GM18868 (cell line): ENCODE measurements around the gene IGSF23.
"Not testable (repeated sequence)": the region's sequence is repeated elsewhere in the genome, so short reads cannot be mapped to it uniquely, and the experiment has no call there.

ENCODE experiments used
- ATAC-seq: cut with Tn5 transposase; IDR thresholded peaks from one replicate; pipeline ENCODE4 v1.9.1; 2021; ENCODE audit warnings: mild to moderate bottlenecking, moderate library complexity; ENCODE audit not compliant: unreplicated experiment

The IGSF23 gene

DNA sequence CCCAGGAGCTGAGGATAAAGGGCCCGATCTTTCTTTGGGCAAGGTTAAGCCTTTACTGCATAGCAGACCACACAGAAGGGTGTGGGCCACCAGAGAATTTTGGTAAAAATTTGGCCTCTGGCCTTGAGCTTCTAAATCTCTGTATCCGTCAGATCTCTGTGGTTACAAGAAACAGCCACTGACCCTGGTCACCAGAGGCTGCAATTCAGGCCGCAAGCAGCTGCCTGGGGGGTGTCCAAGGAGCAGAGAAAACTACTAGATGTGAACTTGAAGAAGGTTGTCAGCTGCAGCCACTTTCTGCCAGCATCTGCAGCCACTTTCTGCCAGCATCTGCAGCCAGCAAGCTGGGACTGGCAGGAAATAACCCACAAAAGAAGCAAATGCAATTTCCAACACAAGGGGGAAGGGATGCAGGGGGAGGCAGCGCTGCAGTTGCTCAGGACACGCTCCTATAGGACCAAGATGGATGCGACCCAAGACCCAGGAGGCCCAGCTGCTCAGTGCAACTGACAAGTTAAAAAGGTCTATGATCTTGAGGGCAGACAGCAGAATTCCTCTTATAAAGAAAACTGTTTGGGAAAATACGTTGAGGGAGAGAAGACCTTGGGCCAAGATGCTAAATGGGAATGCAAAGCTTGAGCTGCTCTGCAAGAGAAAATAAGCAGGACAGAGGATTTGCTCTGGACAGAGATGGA is 49.5 kb downstream of the IGSF23 start:
- no peak for ATAC-seq

GRCh38 chr19:44663996-44664395 is 50.6 kb downstream of the IGSF23 start:
- no peak for ATAC-seq

DNA sequence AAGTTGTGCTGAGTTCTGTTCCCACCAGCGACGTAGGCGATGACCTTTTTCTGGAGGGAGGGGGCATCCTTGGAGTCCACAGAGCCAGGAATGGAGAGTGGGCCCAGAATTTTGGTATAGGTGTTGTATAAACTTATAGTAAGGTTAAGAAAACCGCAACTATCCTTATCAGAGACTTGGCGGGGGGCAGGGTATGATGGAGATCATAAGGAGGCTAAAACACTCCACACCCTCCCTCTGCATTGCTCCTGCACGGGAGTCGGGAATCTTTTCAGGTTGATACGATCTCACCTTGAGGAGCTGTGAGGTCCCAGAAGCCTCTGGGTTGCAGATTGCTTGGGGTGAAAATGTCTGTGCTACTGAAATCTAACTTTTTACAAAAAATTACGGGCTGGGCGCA is 51.6 kb downstream of the IGSF23 start:
- ATAC-seq: no peak

GRCh38 chr19:44666852-44667556 is 53.6 kb downstream of the IGSF23 start:
- ATAC-seq: no peak

DNA sequence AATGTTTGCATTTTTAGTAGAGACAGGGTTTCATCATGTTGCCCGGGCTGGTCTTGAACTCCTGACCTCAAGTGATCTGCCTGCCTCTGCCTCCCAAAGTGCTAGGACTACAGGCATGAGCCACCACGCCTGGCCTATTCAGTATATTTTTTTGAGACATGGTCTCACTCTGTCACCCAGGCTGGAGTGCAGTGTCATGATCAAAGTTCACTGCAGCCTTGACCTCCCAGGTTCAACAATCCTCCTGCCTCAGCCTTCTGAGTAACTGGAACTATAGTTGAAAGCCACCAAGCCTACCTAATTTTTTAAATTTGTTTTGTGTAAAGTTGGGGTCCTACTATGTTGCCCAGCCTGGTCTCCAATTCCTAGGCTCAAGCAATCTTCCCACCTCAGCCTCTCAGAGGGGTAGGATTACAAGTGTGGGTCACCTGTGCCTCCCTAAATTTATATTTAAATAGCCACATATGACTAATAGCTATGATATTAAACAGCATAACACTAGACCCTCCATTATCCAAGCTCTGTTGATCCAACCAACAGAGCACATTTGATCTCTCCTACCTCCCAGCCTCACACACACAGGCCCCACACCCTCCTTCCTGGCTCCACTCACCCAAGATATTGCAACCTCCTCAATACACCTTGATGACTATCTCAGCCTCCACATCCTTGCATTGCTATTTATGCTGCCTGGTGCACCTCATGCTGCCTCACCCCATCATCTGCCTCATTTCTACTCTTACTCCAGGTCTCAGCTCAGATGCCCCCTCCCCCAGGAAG is 55.8 kb downstream of the IGSF23 start:
- no peak for ATAC-seq

DNA sequence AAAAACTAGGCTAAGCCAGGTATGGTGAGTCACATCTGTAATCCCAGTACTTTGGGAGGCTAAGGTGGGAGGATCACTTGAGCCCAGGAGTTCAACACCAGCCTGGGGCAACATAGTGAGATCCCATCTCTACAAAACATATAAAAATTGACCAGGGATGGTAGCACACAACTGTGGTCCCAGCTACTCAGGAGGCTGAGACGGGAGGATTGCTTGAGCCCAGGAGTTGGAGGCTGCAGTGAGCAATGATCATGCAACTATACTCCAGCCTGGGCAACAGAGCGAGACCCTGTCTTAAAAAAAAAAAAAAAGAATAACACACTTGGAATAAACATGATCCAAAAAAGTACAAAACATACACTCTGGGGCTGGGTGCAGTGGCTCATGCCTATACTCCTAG is 56.7 kb downstream of the IGSF23 start:
- not testable (repeated sequence) for ATAC-seq

- ATAC-seq: peak; percentile 43
Measured at GRCh38 chr19:44671400-44671799, 58.0 kb downstream of the IGSF23 start, which contains the start of gene CEACAM19. CEACAM19 (plus strand) TSS chr19:44671482; CDS start chr19:44671932, 450 bp downstream.

- no peak for ATAC-seq
Measured at GRCh38 chr19:44672226-44672625, 58.9 kb downstream of the IGSF23 start.

GRCh38 chr19:44673510-44673909 is 60.1 kb downstream of the IGSF23 start:
- ATAC-seq: no peak

- no peak for ATAC-seq
Measured at GRCh38 chr19:44675521-44675920, 62.2 kb downstream of the IGSF23 start.

- ATAC-seq: no peak
Measured at GRCh38 chr19:44677019-44677811, 63.9 kb downstream of the IGSF23 start.

GRCh38 chr19:44680536-44680935 is 67.2 kb downstream of the IGSF23 start:
- ATAC-seq: no peak

- ATAC-seq: no peak
Measured at GRCh38 chr19:44681992-44682790, 68.8 kb downstream of the IGSF23 start.

DNA sequence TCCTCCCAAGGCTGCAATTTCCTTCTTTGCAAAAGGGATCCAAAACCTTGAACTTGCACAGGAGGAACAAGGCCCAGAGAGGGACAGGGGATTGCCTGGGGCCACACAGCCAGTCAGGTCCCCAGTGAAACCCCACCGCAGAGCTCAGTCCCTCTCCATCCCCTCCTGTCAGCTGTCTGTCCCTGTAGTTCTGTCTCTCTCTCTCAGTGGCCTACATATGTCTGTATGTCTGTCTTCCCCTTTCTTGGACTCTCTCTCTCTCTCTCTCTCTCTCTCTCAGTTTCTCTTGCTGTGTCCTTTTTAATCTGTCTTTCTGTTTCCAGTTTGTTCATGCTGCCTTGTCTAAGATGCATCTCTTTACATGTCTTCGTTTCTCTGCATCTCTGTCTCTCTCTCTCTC is 69.4 kb downstream of the IGSF23 start:
- ATAC-seq: no peak

GRCh38 chr19:44683434-44684210 is 70.3 kb downstream of the IGSF23 start:
- no peak for ATAC-seq

- not testable (repeated sequence) for ATAC-seq
Measured at GRCh38 chr19:44684396-44684795, 71.0 kb downstream of the IGSF23 start.

DNA sequence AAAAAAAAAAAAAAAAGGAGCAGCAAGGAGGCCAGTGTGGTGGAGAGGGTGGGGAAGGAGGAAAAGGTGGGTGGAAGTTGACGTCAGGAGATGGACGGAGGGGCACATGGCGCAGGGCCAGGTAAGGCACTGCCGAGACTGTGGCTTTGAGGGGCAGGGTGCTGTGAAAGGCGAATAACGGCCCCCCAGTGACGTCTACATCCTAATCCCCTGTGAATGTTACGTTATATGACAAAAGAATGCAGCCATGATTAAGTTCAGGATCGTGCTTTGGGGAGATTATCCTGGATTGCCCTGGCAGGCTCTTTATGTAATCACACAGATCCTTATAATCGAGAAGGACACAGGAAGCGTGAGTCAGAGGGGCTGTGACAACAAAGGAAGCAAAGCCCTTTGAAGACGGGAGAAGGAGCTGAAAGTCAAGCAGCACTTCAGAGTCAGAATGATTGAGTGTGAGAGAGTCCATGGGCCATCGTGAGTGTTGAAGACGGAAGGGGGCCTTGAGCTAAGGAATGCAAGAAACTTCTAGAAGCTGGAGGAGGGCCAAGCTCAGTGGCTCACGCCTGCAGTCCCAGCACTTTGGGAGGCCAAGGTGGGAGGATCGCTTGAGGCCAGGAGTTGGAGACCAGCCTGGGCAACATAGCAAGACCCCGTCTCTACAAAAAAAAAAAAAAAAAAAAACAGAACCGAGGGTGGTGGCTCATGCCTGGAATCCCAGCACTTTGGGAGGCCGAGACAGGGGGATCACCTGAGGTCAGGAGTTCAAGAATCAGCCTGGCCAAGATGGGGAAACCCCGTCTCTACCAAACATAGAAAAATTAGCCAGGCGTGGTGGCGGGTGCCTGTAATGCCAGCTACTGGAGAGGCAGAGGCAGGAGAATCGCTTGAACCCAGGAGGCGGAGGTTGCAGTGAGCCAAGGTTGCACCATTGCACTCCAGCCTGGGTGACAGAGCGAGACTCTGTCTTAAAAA is 71.8 kb downstream of the IGSF23 start:
- no peak for ATAC-seq

GRCh38 chr19:44685877-44686276 is 72.5 kb downstream of the IGSF23 start:
- no peak for ATAC-seq
